HCT116 (cell line): ENCODE results near the gene SETX.
"Not testable (repeated sequence)": the region's sequence is repeated elsewhere in the genome, so short reads cannot be mapped to it uniquely, and the experiment has no call there.

Source experiments
- ATF3 ChIP-seq: IDR thresholded peaks from 2 replicates; pipeline ENCODE4 v1.6.1; 2012
- CTCF ChIP-seq, 3 experiments: fragments of 200-600 bp in 1 of 3; sonication (generic) in 1 of 3; IDR thresholded peaks in 2 of 3; conservative IDR thresholded peaks in 1 of 3; 2 replicates each; pipeline ENCODE4 v1.5.1; 2012 to 2017; ENCODE audit warnings: low read depth in 2 of 3, low read length in 2 of 3, antibody characterized with exemption in 1 of 3, borderline replicate concordance in 1 of 3, control low read depth in 1 of 3, mild to moderate bottlenecking in 1 of 3, mixed read lengths in 1 of 3, mixed run types in 1 of 3, moderate library complexity in 1 of 3; ENCODE audit not compliant: insufficient read depth in 1 of 3
- EGR1 ChIP-seq: IDR thresholded peaks from 2 replicates; pipeline ENCODE4 v1.6.1; 2012; ENCODE audit warnings: low read depth
- EZH2 ChIP-seq: fragments of 200-600 bp; sonication (generic); IDR thresholded peaks from 2 replicates; pipeline ENCODE4 v1.6.1; 2017; ENCODE audit warnings: antibody characterized with exemption, mixed run types
- JUND ChIP-seq: IDR thresholded peaks from 2 replicates; pipeline ENCODE4 v1.6.1; 2012
- MAX ChIP-seq: IDR thresholded peaks from 2 replicates; pipeline ENCODE4 v1.6.1; 2012
- POLR2A ChIP-seq: IDR thresholded peaks from 2 replicates; pipeline ENCODE4 v1.7.0; 2011; ENCODE audit warnings: borderline replicate concordance; ENCODE audit not compliant: insufficient read depth, insufficient read length; ENCODE audit errors: extremely low read depth
- POLR2AphosphoS5 ChIP-seq: IDR thresholded peaks from 2 replicates; pipeline ENCODE4 v1.6.1; 2011; ENCODE audit warnings: mild to moderate bottlenecking, low read depth, low read length, moderate library complexity
- ZBTB33 ChIP-seq: IDR thresholded peaks from 2 replicates; pipeline ENCODE4 v1.6.1; 2011; ENCODE audit warnings: mild to moderate bottlenecking, low read length, moderate library complexity; ENCODE audit not compliant: insufficient replicate concordance; ENCODE audit errors: extremely low read depth
- ZNF274 ChIP-seq: fragments of 200-500 bp; sonication (Bioruptor generic); IDR thresholded peaks from 2 replicates; pipeline ENCODE4 v1.6.1; 2014; ENCODE audit warnings: mild to moderate bottlenecking, low read depth, low read length, inconsistent platforms

- TF ChIP-seq JUND; CTCF (IDR thresholded peaks at IDR 0.05 in 2 of 3, conservative IDR thresholded peaks at IDR 0.05 in 1 of 3; ENCODE audit: borderline replicate concordance in 1 of 3, insufficient read depth in 1 of 3, low read depth in 2 of 3, low read length in 2 of 3); EZH2; POLR2AphosphoS5; ZBTB33; EGR1; POLR2A; ATF3; ZNF274; MAX: not testable (repeated sequence)
Measured at GRCh38 chr9:132378416-132378815, 23.6 kb upstream of the SETX start.
